Activated CD4-positive, alpha-beta T cell treated with anti-CD3 and anti-CD28 coated beads for 1 hour (primary cell): Measurements from ENCODE around the gene MCOLN3.
"Not testable (repeated sequence)": the region's sequence is repeated elsewhere in the genome, so short reads cannot be mapped to it uniquely, and the experiment has no call there.

Experiments
- DNase-seq: peaks from one replicate; pipeline ENCODE4 v3.0.0-alpha.2; 2020

The MCOLN3 gene

GRCh38 chr1:85047472-85048295 is 616 bp downstream of the MCOLN3 start:
- DNase-seq: no peak

- DNase-seq: no peak
Measured at GRCh38 chr1:85047144-85047471, 1.2 kb downstream of the MCOLN3 start.

DNA sequence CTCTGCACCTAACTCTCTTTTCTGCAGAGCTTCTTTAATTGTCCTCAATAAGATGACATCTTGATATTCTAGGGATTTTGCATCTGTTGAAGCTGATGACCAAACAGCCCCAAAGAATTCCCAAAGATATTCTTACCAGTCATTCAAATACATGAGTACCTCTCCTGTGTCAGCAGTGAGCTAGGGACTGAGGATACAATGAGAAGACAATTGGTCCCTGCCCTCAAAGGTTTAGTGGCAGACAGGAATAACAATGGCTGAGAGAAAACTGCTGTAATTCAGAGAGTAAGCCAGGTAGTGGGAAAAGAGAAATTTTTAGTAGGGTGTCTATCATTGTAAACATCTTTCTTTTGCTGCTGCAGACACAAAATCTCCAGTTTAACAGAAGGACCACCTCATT is 5.9 kb downstream of the MCOLN3 start:
- no peak for DNase-seq

DNA sequence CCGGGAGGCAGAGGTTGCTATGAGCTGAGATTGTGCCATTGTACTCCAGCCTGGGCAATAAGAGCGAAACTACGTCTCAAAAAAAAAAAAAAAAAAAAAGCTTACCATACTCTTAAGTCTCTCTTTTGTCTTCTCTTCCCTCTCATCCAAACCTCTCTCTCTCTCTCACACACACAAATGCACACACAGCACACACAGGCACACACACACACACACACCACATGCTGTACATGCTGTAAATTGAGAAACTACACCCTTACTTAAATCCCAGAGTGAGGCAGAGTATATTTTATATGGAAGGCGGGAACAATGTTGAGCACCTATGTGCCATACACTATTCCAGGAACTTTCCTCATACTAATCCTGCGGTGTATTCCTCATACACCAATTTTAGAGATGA is 6.5 kb downstream of the MCOLN3 start:
- no peak for DNase-seq

- no peak for DNase-seq
Measured at GRCh38 chr1:85033221-85033620, 15.1 kb downstream of the MCOLN3 start.

- DNase-seq: no peak
Measured at GRCh38 chr1:85030536-85030935, 17.8 kb downstream of the MCOLN3 start.

DNA sequence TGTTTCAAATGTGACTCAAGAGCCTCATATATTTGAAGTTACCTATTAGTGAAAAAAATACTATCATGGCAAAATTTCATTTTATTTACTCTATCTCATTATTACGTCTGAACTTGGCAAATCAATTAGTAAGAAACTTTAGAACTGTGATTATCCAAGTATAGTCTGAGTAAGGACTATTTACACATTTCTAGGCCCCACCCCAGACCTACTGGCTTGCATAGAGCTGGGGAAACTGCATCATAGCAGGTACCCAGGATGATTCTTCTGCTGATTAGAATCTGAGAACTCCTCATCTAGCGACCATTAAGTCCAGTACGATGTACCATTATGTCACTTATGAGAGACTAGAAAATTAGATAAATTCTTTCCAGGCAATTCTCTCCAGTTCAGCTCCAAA is 20.1 kb downstream of the MCOLN3 start:
- DNase-seq: no peak

DNA sequence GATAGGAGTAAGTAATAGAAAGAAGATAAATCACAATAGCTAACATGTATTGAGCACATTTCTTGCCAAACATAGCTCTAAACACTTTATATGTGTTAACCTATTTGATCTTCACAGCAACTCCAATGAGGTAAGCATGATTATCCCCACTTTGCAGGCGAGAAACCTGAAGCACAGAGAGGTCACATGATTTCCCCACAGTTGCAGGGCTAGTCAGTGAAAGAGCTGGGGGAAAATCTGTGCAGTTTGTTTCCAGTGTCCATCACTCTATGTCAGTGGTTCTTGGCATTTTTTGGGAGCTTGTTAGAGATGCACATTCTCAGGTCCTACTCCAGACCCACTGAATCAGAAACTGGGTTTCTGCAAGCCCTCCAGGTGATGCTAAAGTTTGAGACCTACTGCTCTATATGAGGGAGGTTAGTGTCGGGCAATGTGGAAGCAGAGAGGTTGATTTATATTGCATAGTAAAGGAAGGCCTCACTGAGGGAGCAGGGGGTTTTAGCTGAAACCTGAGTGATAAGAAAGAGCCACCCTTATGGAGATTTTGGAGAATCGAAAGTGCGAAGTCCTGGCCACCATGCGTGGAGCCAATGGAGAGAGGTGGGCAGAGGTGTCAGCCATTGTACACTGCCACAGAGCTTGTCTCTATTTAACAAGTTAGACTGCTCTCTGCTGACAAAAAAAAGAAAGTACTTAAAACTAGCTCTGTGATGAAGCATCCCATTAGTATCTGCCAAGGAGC is 20.9 kb downstream of the MCOLN3 start:
- DNase-seq: no peak

GRCh38 chr1:85025940-85026339 is 22.4 kb downstream of the MCOLN3 start:
- DNase-seq: no peak

DNA sequence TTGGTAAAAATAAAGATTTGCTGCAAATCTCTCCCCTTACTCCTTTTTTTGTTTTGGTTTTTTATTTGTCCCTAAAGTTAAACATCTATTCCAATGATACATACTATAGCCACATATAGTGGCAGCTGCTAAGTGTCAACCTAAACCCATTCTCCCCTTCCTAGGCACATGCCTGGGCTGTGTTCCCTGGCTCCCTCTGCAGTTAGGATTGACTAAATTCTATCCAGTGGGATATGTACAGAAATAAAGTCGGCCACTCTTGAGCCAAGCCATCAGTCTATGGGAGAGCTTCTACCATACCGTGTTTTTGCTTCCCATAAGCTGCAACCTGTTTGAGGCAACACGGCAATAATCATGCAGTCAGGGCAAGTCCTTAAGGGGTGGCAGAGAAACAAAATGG is 23.6 kb downstream of the MCOLN3 start:
- no peak for DNase-seq

- DNase-seq: no peak
Measured at GRCh38 chr1:85022700-85023099, 25.6 kb downstream of the MCOLN3 start.

- no peak for DNase-seq
Measured at GRCh38 chr1:85019994-85020393, 28.3 kb downstream of the MCOLN3 start.

- DNase-seq: no peak
Measured at GRCh38 chr1:85015826-85016225, 32.5 kb downstream of the MCOLN3 start.

GRCh38 chr1:85005641-85006040 is 42.7 kb downstream of the MCOLN3 start:
- DNase-seq: not testable (repeated sequence)

GRCh38 chr1:85001742-85002141 is 46.6 kb downstream of the MCOLN3 start:
- DNase-seq: no peak

GRCh38 chr1:84998642-84999280 is 49.5 kb downstream of the MCOLN3 start:
- peak; percentile 44 for DNase-seq

DNA sequence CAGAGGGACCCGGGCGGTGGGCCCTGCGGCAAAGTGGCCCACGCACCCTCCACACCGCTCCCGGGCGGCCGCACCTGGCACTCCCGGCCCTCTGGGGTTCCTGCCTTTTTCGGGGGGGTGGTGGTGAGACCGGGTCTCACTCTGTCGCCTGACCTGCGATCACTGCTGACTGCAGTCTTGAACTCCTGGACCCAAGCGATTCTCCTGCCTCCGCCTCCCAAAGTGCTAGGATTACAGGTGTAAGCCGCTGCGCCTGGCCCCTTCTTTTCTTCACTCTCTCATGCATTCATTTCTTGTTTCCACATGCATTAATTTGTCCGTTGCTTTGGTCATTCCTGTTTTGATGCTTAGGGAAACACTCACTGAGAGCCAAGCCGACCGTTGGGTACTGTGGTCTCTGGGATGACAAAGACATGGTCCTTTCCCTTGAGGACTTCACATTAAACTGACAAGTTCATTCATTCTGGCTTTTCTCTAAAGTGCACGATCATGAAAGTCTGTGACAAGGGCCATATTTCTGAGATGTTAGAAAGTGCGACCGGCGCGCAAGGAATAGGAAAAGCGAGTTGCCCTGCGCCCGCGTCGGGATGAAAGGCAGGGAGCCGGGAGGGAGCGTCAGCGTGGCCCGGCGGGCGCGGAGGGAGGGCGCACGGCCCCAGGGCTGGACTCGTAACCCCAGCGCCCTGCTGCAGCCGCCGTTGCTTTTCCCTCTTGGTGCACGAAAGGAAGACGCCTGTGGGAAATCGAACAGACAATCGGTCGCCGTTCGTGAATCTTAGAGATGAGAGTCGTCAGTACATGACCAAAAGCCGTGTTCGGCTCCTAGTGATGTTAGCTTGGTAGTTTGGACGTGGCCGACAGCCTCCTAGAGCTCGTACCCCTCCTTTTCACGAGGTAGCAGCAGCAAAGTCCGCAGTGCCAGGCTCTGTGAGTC is 50.4 kb downstream of the MCOLN3 start:
- no peak for DNase-seq

DNA sequence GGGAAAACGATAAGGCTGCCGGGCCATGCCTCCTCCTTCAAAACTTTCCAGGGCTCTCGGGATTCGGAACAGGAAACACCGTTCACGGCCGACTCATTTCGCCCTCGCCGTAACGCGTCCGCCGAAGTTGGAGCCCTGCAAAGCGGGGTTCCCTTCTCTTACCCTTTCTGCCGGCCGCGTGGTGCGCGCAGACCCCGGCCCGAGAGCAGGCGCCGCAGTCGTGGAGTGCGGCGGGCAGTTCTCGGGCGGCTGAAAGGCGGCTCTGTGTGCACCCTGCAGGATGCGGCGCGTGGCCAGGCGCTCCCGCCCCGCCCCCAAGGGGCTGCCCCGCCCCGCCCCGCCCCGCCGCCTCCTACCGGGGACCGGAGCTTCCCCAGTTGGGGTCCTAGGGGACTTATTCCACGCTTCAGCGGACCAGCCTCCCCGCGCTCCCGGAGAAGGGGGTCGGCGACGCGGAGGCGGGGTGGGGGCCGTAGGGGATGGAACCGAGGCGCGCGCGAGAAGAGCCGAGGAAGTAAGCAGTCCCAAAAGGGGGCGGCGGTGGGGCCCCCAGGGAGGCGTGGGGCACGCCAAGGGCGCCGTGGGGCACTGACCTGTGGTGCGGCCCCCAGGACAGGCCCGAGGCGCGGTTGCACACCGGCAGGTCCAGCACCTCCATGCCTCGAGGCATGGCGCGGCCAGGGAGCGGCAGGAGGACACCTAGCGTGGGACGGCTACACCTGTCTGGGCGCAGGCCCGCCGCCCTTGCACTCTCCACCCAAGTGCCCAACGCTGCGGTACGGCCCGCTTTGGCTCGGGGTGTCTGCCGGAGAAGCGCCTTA is 51.2 kb downstream of the MCOLN3 start, which contains the start of gene MCOLN2:
TSS of gene MCOLN2 (minus strand) at position 268 of the 821 bp plus-strand sequence. CDS start at position 27, 241 bp downstream.
- DNase-seq: no peak

DNA sequence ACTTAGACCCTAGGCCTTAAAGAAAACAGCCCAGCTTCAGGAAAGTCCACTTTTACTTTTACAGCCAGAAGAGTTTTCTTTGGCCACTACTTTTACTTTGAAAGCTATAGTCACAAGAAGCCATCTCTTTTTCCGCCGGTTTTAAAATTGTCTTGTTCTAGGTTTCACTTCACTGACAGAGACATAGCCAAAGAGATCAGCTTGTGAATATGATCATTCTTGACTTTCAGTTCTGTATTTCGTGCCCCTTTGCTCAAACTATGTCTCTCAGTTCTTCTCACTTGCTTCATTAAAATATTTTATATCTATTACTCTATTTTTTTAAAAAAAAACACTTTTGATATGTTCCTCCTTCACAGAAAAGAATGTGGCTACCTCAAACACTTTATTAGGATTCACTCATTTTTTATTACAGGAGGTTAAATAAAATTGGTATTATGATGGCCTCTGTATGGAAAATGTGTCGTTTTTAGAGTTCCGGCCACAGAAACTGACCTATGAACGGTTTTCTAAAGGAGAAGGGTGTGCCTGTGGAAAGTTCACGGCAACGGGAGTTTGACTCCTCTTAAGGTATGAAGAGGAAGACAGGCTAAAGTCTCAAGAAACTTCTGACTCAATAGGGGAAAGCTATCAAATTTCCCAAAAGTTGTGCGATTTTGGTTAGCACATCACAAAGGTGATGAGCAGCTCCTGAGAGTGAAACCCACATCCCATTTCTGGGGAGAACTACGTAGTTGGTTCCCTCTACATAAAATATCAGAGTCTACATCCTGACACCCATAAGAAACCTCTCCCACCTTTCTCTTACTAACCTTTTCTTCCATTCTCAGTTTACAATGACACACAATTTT is 52.6 kb downstream of the MCOLN3 start:
- no peak for DNase-seq

DNA sequence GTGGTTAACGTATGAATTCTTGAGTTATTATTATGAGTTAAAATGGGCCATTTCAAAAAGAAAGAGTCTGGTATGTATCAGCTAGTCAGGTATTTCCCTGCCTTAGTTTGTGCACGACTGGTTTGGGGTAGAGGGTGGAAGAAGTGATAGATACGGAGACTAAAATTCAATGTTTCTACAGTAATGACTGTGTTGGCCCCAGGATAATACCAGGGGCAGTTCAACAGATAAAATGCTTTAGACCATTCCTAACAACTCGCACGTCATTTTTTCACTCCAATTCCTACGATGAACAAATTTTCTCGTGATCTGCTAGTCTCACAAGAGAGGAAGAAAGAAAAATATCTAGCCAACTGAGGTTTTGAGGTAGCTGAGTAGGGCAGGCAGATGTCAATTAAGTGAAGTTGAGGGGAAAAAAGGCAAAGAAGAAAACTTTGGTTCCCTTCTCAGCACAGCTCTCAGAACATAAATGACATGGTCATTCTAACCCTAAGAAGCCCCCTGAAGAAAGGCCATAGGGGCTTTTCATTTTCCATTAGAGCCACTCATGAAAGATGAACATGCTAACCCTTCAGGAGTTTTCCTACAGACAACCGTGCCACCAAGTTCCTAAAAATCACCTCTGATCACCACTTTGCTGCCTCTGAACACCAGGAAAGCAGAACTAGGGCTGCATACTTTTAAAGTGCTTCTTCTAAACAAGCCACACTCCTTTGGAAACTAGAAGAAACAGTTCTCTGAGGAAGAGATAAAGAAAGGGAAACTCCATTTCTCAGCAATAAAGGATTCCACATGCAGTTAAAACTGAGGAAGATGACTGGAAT is 57.0 kb downstream of the MCOLN3 start:
- no peak for DNase-seq
